H9 (cell line): ENCODE data around the gene CISD3. TPM values are rescaled to one million over a fixed set of nuclear protein-coding genes. Genes with fewer than 3 reads are reported as not detected.
A peak's percentile ranks its signal among the peaks of the same experiment; 100 is the strongest.

Experiments used
- DNase-seq: peaks from one replicate; pipeline ENCODE4 v3.0.0-alpha.2; 2017
- H2AFZ ChIP-seq: one replicate; pipeline ENCODE4 v1.6.1; 2013; ENCODE audit warnings: mild to moderate bottlenecking, low read length, control low read depth, moderate library complexity
- H2AK5ac ChIP-seq: 2 replicates; pipeline ENCODE4 v1.6.1; 2013; ENCODE audit warnings: low read length, control low read depth, mixed read lengths; ENCODE audit not compliant: insufficient read length
- H2BK120ac ChIP-seq: one replicate; pipeline ENCODE4 v1.6.1; 2013; ENCODE audit warnings: low read depth, mild to moderate bottlenecking, low read length, control low read depth, inconsistent platforms; ENCODE audit not compliant: poor library complexity, severe bottlenecking
- H2BK12ac ChIP-seq: 2 replicates; pipeline ENCODE4 v1.6.1; 2013; ENCODE audit warnings: low read length, control low read depth, mixed read lengths, low read depth; ENCODE audit not compliant: insufficient read length
- H2BK15ac ChIP-seq: 2 replicates; pipeline ENCODE4 v1.6.1; 2013; ENCODE audit warnings: low read depth, low read length, control low read depth
- H2BK20ac ChIP-seq: one replicate; pipeline ENCODE4 v1.6.1; 2013; ENCODE audit warnings: low read depth, mild to moderate bottlenecking, low read length, control low read depth, inconsistent platforms; ENCODE audit not compliant: poor library complexity, severe bottlenecking
- H2BK5ac ChIP-seq: 2 replicates; pipeline ENCODE4 v1.6.1; 2013; ENCODE audit warnings: low read length, control low read depth, mixed read lengths; ENCODE audit not compliant: insufficient read length
- H3K14ac ChIP-seq: 2 replicates; pipeline ENCODE4 v1.6.1; 2013; ENCODE audit warnings: low read length, control low read depth; ENCODE audit not compliant: insufficient read depth
- H3K18ac ChIP-seq: 2 replicates; pipeline ENCODE4 v1.6.1; 2013; ENCODE audit warnings: low read depth, mild to moderate bottlenecking, mixed read lengths, low read length, control low read depth; ENCODE audit not compliant: insufficient read length
- H3K23ac ChIP-seq: 2 replicates; pipeline ENCODE4 v1.6.1; 2013; ENCODE audit warnings: low read length, control low read depth, mixed read lengths, low read depth; ENCODE audit not compliant: insufficient read length
- H3K23me2 ChIP-seq: 2 replicates; pipeline ENCODE4 v1.6.1; 2013; ENCODE audit warnings: low read depth, mild to moderate bottlenecking, mixed read lengths, low read length, control low read depth; ENCODE audit not compliant: insufficient read length, poor library complexity, severe bottlenecking
- H3K27ac ChIP-seq: 2 replicates; pipeline ENCODE4 v1.5.1; 2013; ENCODE audit warnings: low read length, control low read depth, mixed read lengths, low read depth; ENCODE audit not compliant: insufficient read length
- H3K27me3 ChIP-seq: 2 replicates; pipeline ENCODE4 v1.6.1; 2013; ENCODE audit warnings: low read length, control low read depth, inconsistent platforms; ENCODE audit not compliant: insufficient read depth
- H3K4ac ChIP-seq: 2 replicates; pipeline ENCODE4 v1.6.1; 2013; ENCODE audit warnings: low read depth, mild to moderate bottlenecking, control low read depth, inconsistent platforms, low read length, moderate library complexity
- H3K4me1 ChIP-seq: 2 replicates; pipeline ENCODE4 v1.6.1; 2013; ENCODE audit warnings: low read length, control low read depth, inconsistent platforms; ENCODE audit not compliant: insufficient read depth
- H3K4me2 ChIP-seq: 2 replicates; pipeline ENCODE4 v1.6.1; 2013; ENCODE audit warnings: low read length, control low read depth, mixed read lengths; ENCODE audit not compliant: insufficient read length, insufficient read depth
- H3K56ac ChIP-seq: 2 replicates; pipeline ENCODE4 v1.6.1; 2013; ENCODE audit warnings: low read depth, mild to moderate bottlenecking, mixed read lengths, low read length, control low read depth; ENCODE audit not compliant: insufficient read length
- H3K79me1 ChIP-seq: 2 replicates; pipeline ENCODE4 v1.6.1; 2013; ENCODE audit warnings: low read depth, mild to moderate bottlenecking, moderate library complexity, low read length, control low read depth, inconsistent platforms; ENCODE audit not compliant: insufficient read depth, poor library complexity, severe bottlenecking
- H3K79me2 ChIP-seq: 2 replicates; pipeline ENCODE4 v1.6.1; 2013; ENCODE audit warnings: low read length, control low read depth, inconsistent platforms; ENCODE audit not compliant: insufficient read depth
- H3K9ac ChIP-seq: 2 replicates; pipeline ENCODE4 v1.6.1; 2013; ENCODE audit warnings: low read length, control low read depth, mixed read lengths; ENCODE audit not compliant: insufficient read length; ENCODE audit errors: extremely low read depth
- H3K9me3 ChIP-seq: one replicate; pipeline ENCODE4 v1.6.1; 2013; ENCODE audit warnings: low read depth, low read length, inconsistent platforms; ENCODE audit not compliant: control insufficient read depth
- H3T11ph ChIP-seq: one replicate; pipeline ENCODE4 v1.6.1; 2013; ENCODE audit warnings: mild to moderate bottlenecking, low read length, control low read depth, inconsistent platforms
- H4K20me1 ChIP-seq: one replicate; pipeline ENCODE4 v1.6.1; 2013; ENCODE audit not compliant: control insufficient read depth, insufficient read length, insufficient read depth
- H4K5ac ChIP-seq: 2 replicates; pipeline ENCODE4 v1.6.1; 2013; ENCODE audit warnings: low read depth, mild to moderate bottlenecking, mixed read lengths, low read length, control low read depth; ENCODE audit not compliant: insufficient read length
- H4K8ac ChIP-seq: replicated peaks from 2 replicates; pipeline ENCODE4 v1.6.1; 2013; ENCODE audit warnings: low read length, control low read depth, mixed read lengths, low read depth; ENCODE audit not compliant: insufficient read length
- H4K91ac ChIP-seq: 2 replicates; pipeline ENCODE4 v1.6.1; 2013; ENCODE audit warnings: low read depth, mild to moderate bottlenecking, moderate library complexity, mixed read lengths, low read length, control low read depth; ENCODE audit not compliant: insufficient read length
- H3K27ac Mint-ChIP-seq, 3 experiments: 2 replicates in 2 of 3; 3 replicates in 1 of 3; pipeline ENCODE4 v1.8.0; 2020 to 2021; ENCODE audit warnings: mixed read lengths in 3 of 3, mild to moderate bottlenecking in 1 of 3, moderate library complexity in 1 of 3
- H3K27me3 Mint-ChIP-seq: 2 replicates; pipeline ENCODE4 v1.8.0; 2021; ENCODE audit warnings: low read depth, mild to moderate bottlenecking, moderate library complexity, mixed read lengths
- H3K36me3 Mint-ChIP-seq, 3 experiments: 2 replicates in 2 of 3; 3 replicates in 1 of 3; pipeline ENCODE4 v1.8.0; 2020 to 2021; ENCODE audit warnings: low read depth in 3 of 3, mixed read lengths in 3 of 3; ENCODE audit not compliant: insufficient read depth in 1 of 3
- H3K4me1 Mint-ChIP-seq, 2 experiments: 2 replicates each; pipeline ENCODE4 v1.8.0; 2020; ENCODE audit warnings: mixed read lengths in 2 of 2
- H3K4me3 Mint-ChIP-seq, 2 experiments: 2 replicates in 1 of 2; 3 replicates in 1 of 2; pipeline ENCODE4 v1.8.0; 2020 to 2021; ENCODE audit warnings: mild to moderate bottlenecking in 2 of 2, mixed read lengths in 2 of 2, moderate library complexity in 1 of 2
- H3K9me3 Mint-ChIP-seq, 2 experiments: 2 replicates in 1 of 2; 3 replicates in 1 of 2; pipeline ENCODE4 v1.8.0; 2020; ENCODE audit warnings: mild to moderate bottlenecking in 2 of 2, mixed read lengths in 2 of 2, moderate library complexity in 1 of 2
- WGBS: extraction: QIAGEN DNeasy Blood & Tissue Kit; methylation state at CpG from one replicate; pipeline ENCODE4 v1.1.7; 2013; ENCODE audit warnings: missing lambda C conversion rate, low lambda C conversion rate, mixed read lengths; ENCODE audit not compliant: insufficient read length; ENCODE audit errors: extremely low coverage; 5-methylcytosine and 5-hydroxymethylcytosine counted together
- total RNA-seq: library from RNA; stranded (reverse); gene quantifications from 2 replicates; pipeline ENCODE4 v1.2.1, GENCODE V29; 2021
- TF ChIP-seq, protein P1 (sequence below): fragments of 200-600 bp; sonication (generic); conservative IDR thresholded peaks from 3 replicates; pipeline ENCODE4 v1.8.0; 2021; ENCODE audit warnings: antibody characterized with exemption, mild to moderate bottlenecking

The CISD3 gene
- total RNA-seq, 1 experiment from 2014 or later: 10.7 TPM

DNA sequence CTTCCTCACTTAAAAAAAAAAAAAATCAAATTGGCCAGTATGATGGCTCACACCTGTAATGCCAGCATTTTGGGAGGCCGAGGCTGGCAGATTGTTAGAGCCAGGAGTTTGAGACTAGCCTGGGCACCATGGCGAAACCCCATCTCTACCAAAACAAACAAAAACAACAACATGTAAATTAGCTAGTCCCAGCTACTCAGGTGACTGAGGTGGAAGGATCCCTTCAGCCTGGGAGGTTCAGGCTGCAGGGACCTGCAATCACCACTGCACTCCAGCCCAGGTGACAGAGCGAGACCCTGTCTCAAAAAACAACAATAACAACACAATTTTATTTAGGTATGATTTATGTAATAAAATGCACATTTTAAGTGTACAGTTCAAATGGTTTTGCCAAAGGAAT is 49.0 kb upstream of the CISD3 start:
- Histone ChIP-seq H3K14ac (no peak overlapping the region), H3K23me2 (no peaks in the 10 kb centered on the region), H4K91ac (no peak overlapping the region), H3T11ph (no peak overlapping the region), H2AK5ac (no peak overlapping the region), H2BK12ac (no peak overlapping the region), H3K79me2 (no peaks in the 10 kb centered on the region), H3K23ac (no peak overlapping the region), H3K27ac (no peak overlapping the region), H2AFZ (no peak overlapping the region), H4K20me1 (no peaks in the 10 kb centered on the region), H2BK5ac (no peak overlapping the region), H3K79me1 (no peaks in the 10 kb centered on the region), H2BK20ac (no peak overlapping the region), H3K4ac (no peak overlapping the region), H3K4me2 (no peak overlapping the region), H4K8ac (no peak overlapping the region), H3K9me3 (no peaks in the 10 kb centered on the region), H3K4me1 (peaks cover 3% of the 10 kb centered on the region; the same call in 1 of the 2 replicates), H3K27me3 (peaks cover 7% of the 10 kb centered on the region), H4K5ac (no peak overlapping the region), H3K56ac (no peak overlapping the region), H3K9ac (no peak overlapping the region), H2BK15ac (no peak overlapping the region), H2BK120ac (no peak overlapping the region), H3K18ac (no peak overlapping the region)
- Mint-ChIP-seq H3K4me3 (no peak overlapping the region; a peak in 1 of 5 replicates), H3K27me3 (peaks cover 71% of the 10 kb centered on the region), H3K27ac (no peak overlapping the region; a peak in 1 of 7 replicates), H3K9me3 (no peaks in the 10 kb centered on the region; a peak in 2 of 5 replicates), H3K4me1 (peaks cover 3 to 8% of the 10 kb centered on the region in 2 experiments), H3K36me3 (no peaks in the 10 kb centered on the region)
- DNase-seq: peak; percentile 59
- TF ChIP-seq, protein P1, sequence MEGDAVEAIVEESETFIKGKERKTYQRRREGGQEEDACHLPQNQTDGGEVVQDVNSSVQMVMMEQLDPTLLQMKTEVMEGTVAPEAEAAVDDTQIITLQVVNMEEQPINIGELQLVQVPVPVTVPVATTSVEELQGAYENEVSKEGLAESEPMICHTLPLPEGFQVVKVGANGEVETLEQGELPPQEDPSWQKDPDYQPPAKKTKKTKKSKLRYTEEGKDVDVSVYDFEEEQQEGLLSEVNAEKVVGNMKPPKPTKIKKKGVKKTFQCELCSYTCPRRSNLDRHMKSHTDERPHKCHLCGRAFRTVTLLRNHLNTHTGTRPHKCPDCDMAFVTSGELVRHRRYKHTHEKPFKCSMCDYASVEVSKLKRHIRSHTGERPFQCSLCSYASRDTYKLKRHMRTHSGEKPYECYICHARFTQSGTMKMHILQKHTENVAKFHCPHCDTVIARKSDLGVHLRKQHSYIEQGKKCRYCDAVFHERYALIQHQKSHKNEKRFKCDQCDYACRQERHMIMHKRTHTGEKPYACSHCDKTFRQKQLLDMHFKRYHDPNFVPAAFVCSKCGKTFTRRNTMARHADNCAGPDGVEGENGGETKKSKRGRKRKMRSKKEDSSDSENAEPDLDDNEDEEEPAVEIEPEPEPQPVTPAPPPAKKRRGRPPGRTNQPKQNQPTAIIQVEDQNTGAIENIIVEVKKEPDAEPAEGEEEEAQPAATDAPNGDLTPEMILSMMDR: no peak
- WGBS: no CpG with 5 or more reads among the region's 3 CpGs
